Activated naive CD4-positive, alpha-beta T cell treated with anti-CD3 and anti-CD28 coated beads for 36 hours (primary cell): ENCODE measurements around the gene SURF1. TPM values are rescaled to one million over a fixed set of nuclear protein-coding genes. Genes with fewer than 3 reads are reported as not detected.

Experiments
- CTCF ChIA-PET: fragments of 350-600 bp; sonication (Branson Sonifier 250); formaldehyde crosslinking; loops from one replicate; lab custom pipeline; 2021; ENCODE audit warnings: antibody characterized with exemption; lab: Charles Lee
- DNase-seq: peaks from one replicate; pipeline ENCODE4 v3.0.0-alpha.2; 2020
- H3K27ac Mint-ChIP-seq: one replicate; pipeline ENCODE4 v1.8.0; 2021; ENCODE audit warnings: mild to moderate bottlenecking, mixed read lengths
- H3K27me3 Mint-ChIP-seq: one replicate; pipeline ENCODE4 v1.8.0; 2021; ENCODE audit warnings: low read depth, mixed read lengths
- H3K36me3 Mint-ChIP-seq: one replicate; pipeline ENCODE4 v1.8.0; 2021; ENCODE audit warnings: low read depth, mixed read lengths
- H3K4me1 Mint-ChIP-seq: one replicate; pipeline ENCODE4 v1.8.0; 2021; ENCODE audit warnings: low read depth, mixed read lengths
- H3K4me3 Mint-ChIP-seq: one replicate; pipeline ENCODE4 v1.8.0; 2021; ENCODE audit warnings: mild to moderate bottlenecking, moderate library complexity, mixed read lengths
- H3K9me3 Mint-ChIP-seq: one replicate; pipeline ENCODE4 v1.8.0; 2021; ENCODE audit warnings: mixed read lengths
- intact Hi-C: fragments of 100-400 bp; cut with micrococcal nuclease; formaldehyde crosslinking; loops from one replicate; pipeline ENCODE4 v1.15.1; 2023
- total RNA-seq, 2 experiments: library from RNA; stranded (reverse); gene quantifications; one replicate each; pipeline ENCODE4 v1.2.3, GENCODE V29; 2021

SURF1 gene
- total RNA-seq, 2 experiments from 2014 or later, result 24.9 to 27.8 TPM

DNA sequence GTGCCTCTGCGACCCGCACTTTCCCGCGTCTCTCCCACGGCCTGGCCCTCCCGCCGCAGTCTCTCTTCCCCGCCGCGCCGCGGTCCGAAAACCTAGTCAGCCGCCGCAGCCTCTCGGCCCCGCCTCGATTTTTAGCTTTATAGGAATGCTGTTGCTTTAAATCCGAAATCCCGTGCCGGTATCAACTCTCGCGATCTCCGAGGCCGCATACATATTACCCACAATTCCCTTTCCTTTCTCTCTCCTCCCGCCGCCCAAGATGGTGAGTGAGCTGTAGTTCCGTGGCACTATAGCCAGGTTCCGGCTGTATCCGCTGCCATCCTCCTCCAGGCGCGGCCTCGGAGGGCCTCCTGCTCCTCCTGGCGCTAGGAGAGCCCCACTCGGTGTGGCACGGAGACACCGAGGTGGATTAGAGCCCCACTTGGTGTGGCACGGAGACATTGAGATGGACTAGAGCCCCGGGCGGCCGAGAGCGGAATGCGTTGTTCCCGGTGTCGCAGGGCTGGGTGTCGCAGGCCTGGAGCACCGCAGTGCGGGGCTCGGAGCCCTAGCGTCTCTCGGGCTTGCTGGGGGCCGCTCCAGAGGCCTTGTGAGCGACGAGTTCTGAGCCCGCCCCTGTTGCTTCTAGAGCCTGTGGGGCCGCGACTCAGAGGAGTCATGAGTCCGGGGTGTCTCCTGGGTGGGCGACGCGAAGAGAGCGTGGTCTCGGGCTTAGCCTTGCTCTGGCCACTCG, 8.1 kb downstream of the SURF1 start, which contains the start of the genes MED22 and RPL7A:
Gene MED22, minus strand, starts transcription at position 147 of the 733 bp plus-strand sequence. CDS start 1,469 bp downstream, outside the sequence.
Gene RPL7A, plus strand, starts transcription at position 234 of the 733 bp plus-strand sequence. Its CDS starts 26 bp downstream, at position 260.
- Mint-ChIP-seq H3K4me3 (peak within 1 kb of the TSS; percentile 92), H3K36me3 (peaks cover 55% of the 10 kb centered on the region), H3K27ac (peak within 1 kb of the TSS; percentile 97), H3K27me3 (no peaks in the 10 kb centered on the region), H3K9me3 (no peaks in the 10 kb centered on the region), H3K4me1 (peaks cover 37% of the 10 kb centered on the region)
- peak; percentile 97 for DNase-seq
- intact Hi-C loops, result loop anchor here (1.0 to 2.0 kb wide), 5 partner anchors 8 to 69 kb away; partner anchors contain the start of genes SURF1, SURF2 and SURF6
- CTCF ChIA-PET, result interaction anchor here (1.6 kb wide), 1 partner anchor 23 kb away, joined by 4 read pairs; no protein-coding TSS in a partner anchor

- peaks cover 55% of the 10 kb centered on the region for H3K36me3 Mint-ChIP-seq
- H3K27me3 Mint-ChIP-seq, result no peaks in the 10 kb centered on the region
- CTCF ChIA-PET, result interaction anchor here (1.1 to 1.6 kb wide), 2 partner anchors 8 to 23 kb away, joined by 3 to 4 read pairs; no protein-coding TSS in a partner anchor
- DNase-seq, result peak; percentile 43
- no peaks in the 10 kb centered on the region for H3K9me3 Mint-ChIP-seq
- H3K4me1 Mint-ChIP-seq, result peaks cover 37% of the 10 kb centered on the region
- H3K27ac Mint-ChIP-seq, result peak overlapping the region; percentile 97
- intact Hi-C loops, result no loop called here
- peak overlapping the region; percentile 92 for H3K4me3 Mint-ChIP-seq
Observed at GRCh38 chr9:133347515-133347984, 8.7 kb downstream of the SURF1 start.

DNA sequence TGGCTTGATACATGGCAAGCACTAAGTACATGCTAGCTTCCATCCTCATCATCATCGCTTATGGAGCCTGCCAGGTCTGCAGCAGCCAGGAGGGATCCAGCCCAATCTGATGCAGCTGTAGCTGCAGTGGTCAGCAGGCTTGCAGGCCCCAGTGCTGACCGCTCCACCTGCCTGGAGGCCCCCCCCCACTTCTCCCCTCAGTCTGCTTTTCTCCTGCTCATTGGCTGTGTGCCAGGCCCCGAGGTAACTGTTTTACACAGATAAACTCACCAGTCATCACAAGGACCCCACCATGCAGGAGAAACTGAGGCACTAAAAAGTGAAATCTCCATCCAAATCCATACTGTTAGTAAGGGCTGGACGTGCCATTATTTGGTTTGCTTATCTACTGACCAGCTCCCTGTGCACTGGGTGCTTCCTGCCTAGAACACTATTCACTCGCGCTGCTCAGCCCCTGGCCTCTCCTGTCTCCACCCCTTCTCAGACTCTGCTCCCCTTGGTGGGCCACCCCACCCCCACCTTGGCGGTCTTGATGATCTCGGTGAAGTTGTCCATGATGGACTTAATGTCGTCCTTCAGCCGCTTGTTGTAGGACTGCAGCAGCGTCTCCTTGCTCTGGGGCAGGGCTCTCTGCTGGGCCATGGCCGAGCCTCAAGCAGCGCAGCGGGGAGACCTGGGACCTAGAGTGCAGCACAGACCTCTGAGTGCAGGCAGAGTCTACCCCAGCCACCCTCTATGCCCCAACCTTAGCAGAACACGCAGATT, 10.1 kb downstream of the SURF1 start:
- Mint-ChIP-seq H3K4me3 (peak overlapping the region; percentile 92), H3K36me3 (peaks cover 54% of the 10 kb centered on the region), H3K27me3 (no peaks in the 10 kb centered on the region), H3K4me1 (peaks cover 40% of the 10 kb centered on the region), H3K9me3 (no peaks in the 10 kb centered on the region), H3K27ac (peak overlapping the region; percentile 65)
- CTCF ChIA-PET, result interaction anchor here (1.1 to 1.2 kb wide), 2 partner anchors 9 to 160 kb away, joined by 3 read pairs; no protein-coding TSS in a partner anchor
- intact Hi-C loops, result no loop called here
- DNase-seq, result no peak

GRCh38 chr9:133345596-133345995, 10.7 kb downstream of the SURF1 start:
- Mint-ChIP-seq H3K36me3 (peaks cover 51% of the 10 kb centered on the region), H3K4me3 (peak overlapping the region; percentile 29), H3K9me3 (no peaks in the 10 kb centered on the region), H3K27me3 (no peaks in the 10 kb centered on the region), H3K4me1 (peaks cover 43% of the 10 kb centered on the region), H3K27ac (no peak overlapping the region)
- CTCF ChIA-PET, result interaction anchor here (1.2 kb wide), 1 partner anchor 159 kb away, joined by 3 read pairs; no protein-coding TSS in a partner anchor
- intact Hi-C loops, result no loop called here
- DNase-seq, result no peak

GRCh38 chr9:133344979-133345378, 11.3 kb downstream of the SURF1 start:
- no peak for DNase-seq
- Mint-ChIP-seq H3K4me3 (no peak overlapping the region), H3K27me3 (no peaks in the 10 kb centered on the region), H3K36me3 (peaks cover 48% of the 10 kb centered on the region), H3K9me3 (no peaks in the 10 kb centered on the region), H3K4me1 (peaks cover 41% of the 10 kb centered on the region), H3K27ac (no peak overlapping the region)
- intact Hi-C loops, result no loop called here
- CTCF ChIA-PET, result no interaction called here

DNA sequence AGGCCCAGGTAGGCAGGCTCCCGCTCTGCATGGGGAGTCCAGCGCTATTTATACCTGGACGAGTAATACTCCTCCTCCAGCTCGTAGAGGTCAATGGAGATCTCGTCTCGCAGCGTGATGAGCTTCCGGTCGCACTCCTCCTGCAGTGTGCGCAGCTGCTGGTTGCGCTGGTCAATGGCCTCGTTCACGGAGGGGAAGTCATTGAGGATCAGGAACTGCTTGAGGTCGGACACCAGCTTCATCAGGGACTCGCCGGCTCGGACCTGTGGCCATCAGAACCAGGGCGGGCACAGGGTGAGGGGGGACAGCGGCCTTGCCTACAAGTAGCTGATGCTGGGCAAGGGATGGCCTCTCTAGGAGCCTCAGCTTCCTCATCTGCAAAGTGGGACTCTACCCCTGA, 12.2 kb downstream of the SURF1 start:
- Mint-ChIP-seq H3K9me3 (no peaks in the 10 kb centered on the region), H3K27ac (no peak overlapping the region), H3K36me3 (peaks cover 44% of the 10 kb centered on the region), H3K4me3 (no peak overlapping the region), H3K27me3 (no peaks in the 10 kb centered on the region), H3K4me1 (peaks cover 32% of the 10 kb centered on the region)
- CTCF ChIA-PET, result interaction anchor here (0.6 to 0.8 kb wide), 2 partner anchors 9 kb away, joined by 3 read pairs; no protein-coding TSS in a partner anchor
- intact Hi-C loops, result no loop called here
- no peak for DNase-seq

- DNase-seq, result no peak
- H3K9me3 Mint-ChIP-seq, result no peaks in the 10 kb centered on the region
- CTCF ChIA-PET, result interaction anchor here (1.6 kb wide), 1 partner anchor 14 kb away, joined by 5 read pairs; the partner anchor contains the start of genes SURF1 and SURF2
- no peak overlapping the region for H3K27ac Mint-ChIP-seq
- H3K4me1 Mint-ChIP-seq, result peaks cover 29% of the 10 kb centered on the region
- intact Hi-C loops, result no loop called here
- H3K27me3 Mint-ChIP-seq, result no peaks in the 10 kb centered on the region
- no peak overlapping the region for H3K4me3 Mint-ChIP-seq
- peaks cover 35% of the 10 kb centered on the region for H3K36me3 Mint-ChIP-seq
Observed at GRCh38 chr9:133342570-133342969, 13.7 kb downstream of the SURF1 start.

DNA sequence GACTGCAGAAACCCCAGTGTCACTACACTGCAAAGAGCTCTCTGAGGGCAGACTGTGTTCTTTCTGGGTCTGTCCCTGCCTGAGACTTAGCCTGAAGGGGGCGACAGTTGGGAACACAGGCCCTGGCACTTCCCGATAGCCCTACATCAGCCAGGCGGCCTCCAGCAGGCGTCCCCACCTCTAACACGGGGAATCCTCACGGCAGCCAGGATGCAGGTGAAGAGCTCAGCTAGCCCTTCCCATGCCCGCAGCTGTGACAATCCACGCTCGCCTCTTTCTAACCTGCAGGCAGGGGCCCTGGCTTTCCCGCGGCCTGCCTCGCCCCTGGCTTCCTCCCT, 14.2 kb downstream of the SURF1 start:
- H3K4me1 Mint-ChIP-seq, result peaks cover 28% of the 10 kb centered on the region
- H3K4me3 Mint-ChIP-seq, result no peak overlapping the region
- intact Hi-C loops, result no loop called here
- peaks cover 34% of the 10 kb centered on the region for H3K36me3 Mint-ChIP-seq
- H3K9me3 Mint-ChIP-seq, result no peaks in the 10 kb centered on the region
- DNase-seq, result no peak
- CTCF ChIA-PET, result interaction anchor here (0.9 to 1.6 kb wide), 2 partner anchors 10 to 14 kb away, joined by 3 to 5 read pairs; partner anchors contain the start of genes SURF1 and SURF2
- no peak overlapping the region for H3K27ac Mint-ChIP-seq
- H3K27me3 Mint-ChIP-seq, result no peaks in the 10 kb centered on the region

- CTCF ChIA-PET, result interaction anchor here (0.7 to 1.6 kb wide), 5 partner anchors 10 to 434 kb away, joined by 3 to 5 read pairs (median 3); partner anchors contain the start of genes SURF1 and SURF2
- H3K9me3 Mint-ChIP-seq, result no peaks in the 10 kb centered on the region
Observed at GRCh38 chr9:133341369-133342068, 14.8 kb downstream of the SURF1 start.

DNA sequence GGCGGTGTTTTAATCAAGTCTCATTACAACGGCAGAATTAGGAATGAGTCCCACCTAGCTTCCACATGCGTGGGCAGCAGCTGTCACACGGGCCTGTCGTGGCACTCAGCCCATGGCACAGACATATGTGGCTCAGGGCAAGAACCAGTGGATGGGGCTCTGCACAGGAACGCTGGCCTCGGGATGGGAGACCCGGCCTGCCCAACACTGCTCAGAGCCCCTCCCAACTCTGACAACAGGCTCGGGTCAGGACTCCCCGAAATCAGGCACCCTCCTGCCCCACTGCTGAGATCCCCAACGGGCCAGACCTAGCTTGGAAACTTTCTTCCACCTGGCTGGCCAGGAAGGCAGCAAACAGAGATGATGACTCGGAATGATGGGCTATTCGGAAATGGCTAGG, 15.4 kb downstream of the SURF1 start:
- H3K27me3 Mint-ChIP-seq, result no peaks in the 10 kb centered on the region
- H3K4me1 Mint-ChIP-seq, result peaks cover 21% of the 10 kb centered on the region
- peak overlapping the region; percentile 75 for H3K27ac Mint-ChIP-seq
- peaks cover 28% of the 10 kb centered on the region for H3K36me3 Mint-ChIP-seq
- H3K9me3 Mint-ChIP-seq, result no peaks in the 10 kb centered on the region
- intact Hi-C loops, result no loop called here
- CTCF ChIA-PET, result interaction anchor here (1.0 to 1.6 kb wide), 3 partner anchors 15 to 37 kb away, joined by 3 to 5 read pairs (median 3); partner anchors contain the start of genes SURF1 and SURF2
- no peak for DNase-seq
- H3K4me3 Mint-ChIP-seq, result no peak overlapping the region

More at GRCh38 chr9:133341369-133342068, 14.8 kb downstream of the SURF1 start:
- Mint-ChIP-seq H3K4me3 (no peak overlapping the region), H3K36me3 (peaks cover 29% of the 10 kb centered on the region), H3K27me3 (no peaks in the 10 kb centered on the region), H3K4me1 (peaks cover 27% of the 10 kb centered on the region), H3K27ac (no peak overlapping the region)
- intact Hi-C loops, result no loop called here
- no peak for DNase-seq

- DNase-seq, result no peak
- Mint-ChIP-seq H3K36me3 (peaks cover 33% of the 10 kb centered on the region), H3K4me3 (no peak overlapping the region), H3K27ac (peak overlapping the region; percentile 75), H3K9me3 (no peaks in the 10 kb centered on the region), H3K27me3 (no peaks in the 10 kb centered on the region), H3K4me1 (peaks cover 23% of the 10 kb centered on the region)
- CTCF ChIA-PET, result interaction anchor here (1.1 kb wide), 1 partner anchor 15 kb away, joined by 4 read pairs; no protein-coding TSS in a partner anchor
- intact Hi-C loops, result no loop called here
Observed at GRCh38 chr9:133340256-133340655, 16.0 kb downstream of the SURF1 start.
